K562 (cell line): ENCODE data around the gene DENND6B. TPM values are rescaled to one million over a fixed set of nuclear protein-coding genes. Genes with fewer than 3 reads are reported as not detected.

Experiments used
- ATAC-seq: fragments of 200-7000 bp; cut with Tn5 transposase; 3 replicates; pipeline ENCODE4 v1.9.1; 2020; ENCODE audit warnings: moderate library complexity
- BruUV-seq: library from RNA; stranded (reverse); fragments of 400-500 nt; replicated peaks from 2 replicates; lab custom pipeline; 2021; lab: Mats Ljungman, UMichigan
- CTCF ChIA-PET: fragments of 300-600 bp; formaldehyde crosslinking; extraction: SDS; loops from one replicate; lab custom pipeline; 2021; ENCODE audit warnings: low intra/inter-chr PET ratio; lab: Yijun Ruan, JAX
- POLR2A ChIA-PET: fragments of 300-600, 350-650 bp; sonication (Branson Sonifier 250); formaldehyde crosslinking; extraction: SDS; loops from one replicate; lab custom pipeline; 2021; ENCODE audit warnings: antibody characterized with exemption, inconsistent platforms; lab: Yijun Ruan, JAX
- DNase-seq, 4 experiments: peaks; one replicate each; pipeline versions ENCODE4 v3.0.0 to v3.0.0-alpha.2; 2011 to 2018; ENCODE audit warnings: low spot score in 3 of 4, mixed read lengths in 3 of 4; ENCODE audit errors: extremely low read depth in 1 of 4
- FAIRE-seq: peaks from 2 replicates; lab custom pipeline; 2011; peaks lifted over from hg19 to GRCh38; lab: Jason Lieb, UNC
- H2AFZ ChIP-seq: 2 replicates; pipeline ENCODE4 v1.6.0; 2011; ENCODE audit warnings: low read depth, low read length, control low read depth, inconsistent platforms
- H3K27ac ChIP-seq: fragments of 200-600 bp; 3 replicates; pipeline ENCODE4 v1.8.0; 2011; ENCODE audit warnings: low read depth, mild to moderate bottlenecking, control low read depth, inconsistent platforms, low read length, moderate library complexity, mixed read lengths; ENCODE audit errors: extremely low read depth
- H3K27me3 ChIP-seq, 2 experiments: fragments of 300-600 bp in 1 of 2; 2 replicates in 1 of 2; 3 replicates in 1 of 2; pipeline versions ENCODE4 v1.6.0 to v1.8.0; 2011; ENCODE audit warnings: inconsistent platforms in 2 of 2, low read length in 2 of 2, mild to moderate bottlenecking in 1 of 2, mixed read lengths in 1 of 2, moderate library complexity in 1 of 2; ENCODE audit not compliant: control insufficient read depth in 2 of 2, insufficient read depth in 2 of 2
- H3K36me3 ChIP-seq: fragments of 300-600 bp; 3 replicates; pipeline ENCODE4 v1.8.0; 2011; ENCODE audit warnings: mild to moderate bottlenecking, low read length, inconsistent platforms; ENCODE audit not compliant: control insufficient read depth, insufficient read depth
- H3K4me1 ChIP-seq, 2 experiments: fragments of 200-600 bp in 1 of 2; replicated peaks in 1 of 2; 2 replicates in 1 of 2; 3 replicates in 1 of 2; pipeline versions ENCODE4 v1.5.1 to v1.8.0; 2011; ENCODE audit warnings: inconsistent platforms in 2 of 2, low read length in 2 of 2, mild to moderate bottlenecking in 1 of 2, mixed read lengths in 1 of 2, moderate library complexity in 1 of 2; ENCODE audit not compliant: control insufficient read depth in 2 of 2, insufficient read depth in 2 of 2
- H3K4me2 ChIP-seq: 2 replicates; pipeline ENCODE4 v1.6.1; 2011; ENCODE audit warnings: low read length, control low read depth, inconsistent platforms, mixed read lengths; ENCODE audit not compliant: insufficient read depth
- H3K4me3 ChIP-seq: fragments of 200-600 bp; sonication (generic), shearing (Covaris generic); 2 replicates; pipeline ENCODE4 v1.5.1; 2016; ENCODE audit warnings: control low read depth, inconsistent platforms
- H3K79me2 ChIP-seq: fragments of 200-600 bp; 3 replicates; pipeline ENCODE4 v1.8.0; 2011; ENCODE audit warnings: low read length, inconsistent platforms; ENCODE audit not compliant: control insufficient read depth, insufficient read depth
- H3K9ac ChIP-seq, 2 experiments: 2 replicates each; pipeline versions ENCODE4 v1.6.0 to v1.6.1; 2011; ENCODE audit warnings: low read depth in 2 of 2, low read length in 2 of 2, control low read depth in 1 of 2, inconsistent platforms in 1 of 2, mild to moderate bottlenecking in 1 of 2, mixed read lengths in 1 of 2; ENCODE audit not compliant: insufficient read depth in 1 of 2
- H3K9me1 ChIP-seq: one replicate; pipeline ENCODE4 v1.6.0; 2011; ENCODE audit warnings: inconsistent platforms, mild to moderate bottlenecking, low read length, moderate library complexity; ENCODE audit not compliant: control insufficient read depth, insufficient read depth
- H3K9me3 ChIP-seq: replicated peaks from 2 replicates; pipeline ENCODE4 v1.5.1; 2011; ENCODE audit warnings: low read depth, low read length, inconsistent platforms; ENCODE audit not compliant: control insufficient read depth, insufficient read depth
- H4K20me1 ChIP-seq: replicated peaks from 2 replicates; pipeline ENCODE4 v1.6.1; 2011; ENCODE audit warnings: low read length, inconsistent platforms, mixed read lengths; ENCODE audit not compliant: control insufficient read depth, insufficient read depth
- ATF3 ChIP-seq, 2 experiments: fragments of 450-650 bp in 1 of 2; sonication (generic) in 1 of 2; formaldehyde crosslinking in 1 of 2; IDR thresholded peaks in 1 of 2; conservative IDR thresholded peaks in 1 of 2; 2 replicates each; pipeline versions ENCODE4 v1.6.1 to v1.8.1; 2016 to 2023; ENCODE audit warnings: mild to moderate bottlenecking in 2 of 2, moderate library complexity in 2 of 2, inconsistent platforms in 1 of 2, missing genetic modification reagents in 1 of 2
- HMG20B ChIP-seq: fragments of 250-450 bp; sonication (Bioruptor Pico); IDR thresholded peaks from 2 replicates; pipeline ENCODE4 v1.5.0; 2021; ENCODE audit warnings: mild to moderate bottlenecking
- POLR2G ChIP-seq: fragments of 200-400 bp; formaldehyde crosslinking; IDR thresholded peaks from 2 replicates; pipeline ENCODE4 v1.6.1; 2017; ENCODE audit warnings: low read depth, mild to moderate bottlenecking, antibody characterized with exemption, low read length, moderate library complexity
- SIX5 ChIP-seq, 2 experiments: IDR thresholded peaks; 2 replicates each; pipeline ENCODE4 v1.6.1; 2011; ENCODE audit warnings: low read length in 2 of 2, borderline replicate concordance in 1 of 2, low read depth in 1 of 2, mild to moderate bottlenecking in 1 of 2, moderate library complexity in 1 of 2; ENCODE audit not compliant: insufficient read depth in 1 of 2
- SMARCA4 ChIP-seq: fragments of 450-650 bp; IDR thresholded peaks from 2 replicates; pipeline ENCODE4 v1.6.1; 2016
- THAP12 ChIP-seq: fragments of 250-450 bp; sonication (Bioruptor Pico); IDR thresholded peaks from 2 replicates; pipeline ENCODE4 v1.9.0; 2021; ENCODE audit warnings: mild to moderate bottlenecking, inconsistent platforms
- TSHZ1 ChIP-seq: fragments of 250-450 bp; sonication (Bioruptor Pico); IDR thresholded peaks from 2 replicates; pipeline ENCODE4 v1.4.0; 2020; ENCODE audit warnings: mild to moderate bottlenecking, moderate library complexity
- ZNF584 ChIP-seq: fragments of 200-800 bp; sonication (Bioruptor generic); IDR thresholded peaks from 2 replicates; pipeline ENCODE4 v1.6.1; 2016; ENCODE audit warnings: low read depth, mild to moderate bottlenecking, missing genetic modification characterization, missing compliant biosample characterization
- ZNF75A ChIP-seq: fragments of 450-650 bp; formaldehyde crosslinking; IDR thresholded peaks from 2 replicates; pipeline ENCODE4 v1.4.0; 2020; ENCODE audit warnings: mild to moderate bottlenecking
- ZZZ3 ChIP-seq: fragments of 450-650 bp; IDR thresholded peaks from 2 replicates; pipeline ENCODE4 v1.6.1; 2016; ENCODE audit warnings: antibody characterized with exemption, mild to moderate bottlenecking, moderate library complexity
- WGBS: fragments of 100-300 bp; shearing (Covaris generic); methylation state at CpG from one replicate; pipeline ENCODE4 v1.1.6; 2016; ENCODE audit warnings: low coverage, mixed read lengths; ENCODE audit not compliant: insufficient coverage; ENCODE audit errors: missing lambda C conversion rate; 5-methylcytosine and 5-hydroxymethylcytosine counted together
- in situ Hi-C: fragments of 300-500 bp; cut with MboI; formaldehyde crosslinking; loops from 4 replicates; pipeline ENCODE4 v1.15.0; 2018; ENCODE audit warnings: inconsistent platforms, mixed read lengths
- intact Hi-C: fragments of 100-400 bp; cut with micrococcal nuclease; formaldehyde crosslinking; loops from 2 replicates; pipeline ENCODE4 v1.14.2; 2022
- polyA plus RNA-seq, 8 experiments: library from polyadenylated mRNA; depleted of rRNA in 4 of 8; stranded (reverse) in 5 of 8; unstranded in 3 of 8; fragments of >200 nt; fragmentation: Nextera tagmentation in 2 of 8; fragmentation: Illumina TruSeq in 1 of 8; extraction: Ambion mirVana in 2 of 8; extraction: Trizol in 1 of 8; gene quantifications; 2 replicates each; pipeline versions ENCODE4 v1.2.1 to v1.2.3, GENCODE V29; 2011 to 2014; ENCODE audit warnings: inconsistent platforms in 1 of 8, missing spikeins in 1 of 8
- total RNA-seq, 7 experiments: library from RNA; depleted of rRNA in 6 of 7; stranded (reverse); fragments of >200 nt in 6 of 7; fragmentation: Illumina TruSeq in 2 of 7; extraction: Trizol in 2 of 7; gene quantifications; 2 replicates each; pipeline versions ENCODE4 v1.2.1 to v1.2.3, GENCODE V29; 2011 to 2021; ENCODE audit warnings: low replicate concordance in 1 of 7

Gene DENND6B
- total and polyA plus RNA-seq, 9 of the 15 experiments (the other 6 are each of a cell fraction or from before 2014, with no cell fraction given) = 0.07 to 3.7 (median 1.5) TPM

GRCh38 chr22:50319503-50319951, 7.3 kb downstream of the DENND6B start:
- CTCF ChIA-PET = no interaction called here
- H3K27me3 ChIP-seq = no peaks in the 10 kb centered on the region
- FAIRE-seq (no peak), ATAC-seq (no peak; the same call in 2 of the 3 replicates), DNase-seq (no peak)
- no peaks in the 10 kb centered on the region for H3K9me1 ChIP-seq
- H3K4me1 ChIP-seq = peaks cover 24 to 59% of the 10 kb centered on the region in 2 experiments; a peak in 4 of 5 replicates
- H3K4me2 ChIP-seq = peak overlapping the region; percentile 74; the same call in 1 of the 2 replicates
- peak overlapping the region; percentile 69; the same call in 2 of the 3 replicates for H3K27ac ChIP-seq
- H3K9me3 ChIP-seq = no peaks in the 10 kb centered on the region
- BruUV-seq = no TSS peak
- no peaks in the 10 kb centered on the region for H3K36me3 ChIP-seq
- H3K4me3 ChIP-seq = no peak overlapping the region
- intact Hi-C loops = no loop called here
- POLR2A ChIA-PET = interaction anchor here (1.1 kb wide), 1 partner anchor 10 kb away, joined by 3 read pairs; no protein-coding TSS in a partner anchor
- in situ Hi-C loops = no loop called here
- 87% methylated on average over 7 of the region's 15 CpGs for WGBS
- H4K20me1 ChIP-seq = no peaks in the 10 kb centered on the region
- 0 out of 4 replicates have a peak overlapping the region, but pooled peaks have one; percentile 25 to 52 for H3K9ac ChIP-seq
- H3K79me2 ChIP-seq = no peaks in the 10 kb centered on the region
- no peak overlapping the region for H2AFZ ChIP-seq
- TF ChIP-seq HMG20B (CRISPR knock-in tag) = no peak
- no peak for TF ChIP-seq TSHZ1 (CRISPR knock-in tag)
- TF ChIP-seq ZNF584 (CRISPR knock-in tag) = no peak
- TF ChIP-seq POLR2G = peak; percentile 29; the same call in 1 of the 2 replicates
- 0 out of 2 replicates have a peak, but pooled peaks have one; percentile 0 for TF ChIP-seq SMARCA4
- no peak for TF ChIP-seq ZZZ3
- no peak for TF ChIP-seq SIX5 (IDR thresholded peaks at IDR 0.05; ENCODE audit: borderline replicate concordance in 1 of 2, insufficient read depth in 1 of 2, low read depth in 1 of 2, low read length in 2 of 2)
- TF ChIP-seq ZNF75A (CRISPR knock-in tag) = no peak
- no peak for TF ChIP-seq THAP12 (CRISPR knock-in tag)
- TF ChIP-seq ATF3 (IDR thresholded peaks at IDR 0.05) = no peak
- TF ChIP-seq ATF3 (CRISPR knock-in tag; conservative IDR thresholded peaks at IDR 0.05) = no peak
